ENCODE results near the gene GALNS.

Gene GALNS

DNA sequence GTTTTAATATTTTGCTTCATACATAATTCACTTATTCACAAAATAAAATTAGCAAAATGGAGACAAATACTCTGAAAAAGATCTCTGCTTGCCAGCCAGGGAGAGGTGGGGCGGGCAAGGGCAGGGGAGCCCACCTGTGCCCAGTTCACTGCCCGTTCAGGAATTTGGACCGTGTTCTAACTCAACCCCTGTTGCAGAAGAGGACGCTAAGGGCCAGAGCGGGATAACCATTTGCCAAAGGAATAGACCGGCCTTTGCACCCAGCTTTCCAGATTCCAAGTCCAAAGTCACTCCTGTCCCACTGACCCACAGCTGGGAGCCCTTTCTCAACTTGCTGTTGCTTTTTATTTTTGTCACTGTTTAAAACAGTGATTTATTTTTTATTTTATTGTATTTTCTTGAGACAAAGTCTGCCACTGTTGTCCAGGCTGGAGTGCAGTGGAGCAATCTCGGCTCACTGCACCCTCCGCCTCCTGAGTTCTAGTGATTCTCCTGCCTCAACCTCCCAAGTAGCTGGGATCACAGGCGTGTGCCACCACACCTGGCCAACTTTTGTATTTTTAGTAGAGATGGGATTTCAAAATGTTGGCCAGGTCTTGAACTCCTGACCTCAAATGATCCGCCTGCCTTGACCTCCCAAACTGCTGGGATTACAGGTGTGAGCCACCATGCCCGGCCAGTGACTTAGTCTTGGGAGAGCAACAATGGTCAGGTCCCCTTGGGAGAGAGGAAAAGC, 69.0 kb downstream of the GALNS start:
- peaks cover 0 to 14% of the 10 kb centered on the region in 2 donors for H3K27me3 ChIP-seq (ENCODE audit: control insufficient read depth in 1 of 2, insufficient read depth in 2 of 2, low read length in 2 of 2)
- H3K4me1 ChIP-seq (ENCODE audit: insufficient read depth, low read length), result peaks cover 8% of the 10 kb centered on the region
- H3K27ac ChIP-seq (ENCODE audit: low read depth, low read length), result no peak overlapping the region
- H3K9me3 ChIP-seq (ENCODE audit: low read length), result no peaks in the 10 kb centered on the region
- no peaks in the 10 kb centered on the region for H3K36me3 ChIP-seq (ENCODE audit: insufficient read depth, low read length)
- no peak overlapping the region for H3K9ac ChIP-seq (ENCODE audit: low read length)
- H3K4me3 ChIP-seq (ENCODE audit: low read depth in 1 of 2, low read length in 2 of 2), result no peak overlapping the region

DNA sequence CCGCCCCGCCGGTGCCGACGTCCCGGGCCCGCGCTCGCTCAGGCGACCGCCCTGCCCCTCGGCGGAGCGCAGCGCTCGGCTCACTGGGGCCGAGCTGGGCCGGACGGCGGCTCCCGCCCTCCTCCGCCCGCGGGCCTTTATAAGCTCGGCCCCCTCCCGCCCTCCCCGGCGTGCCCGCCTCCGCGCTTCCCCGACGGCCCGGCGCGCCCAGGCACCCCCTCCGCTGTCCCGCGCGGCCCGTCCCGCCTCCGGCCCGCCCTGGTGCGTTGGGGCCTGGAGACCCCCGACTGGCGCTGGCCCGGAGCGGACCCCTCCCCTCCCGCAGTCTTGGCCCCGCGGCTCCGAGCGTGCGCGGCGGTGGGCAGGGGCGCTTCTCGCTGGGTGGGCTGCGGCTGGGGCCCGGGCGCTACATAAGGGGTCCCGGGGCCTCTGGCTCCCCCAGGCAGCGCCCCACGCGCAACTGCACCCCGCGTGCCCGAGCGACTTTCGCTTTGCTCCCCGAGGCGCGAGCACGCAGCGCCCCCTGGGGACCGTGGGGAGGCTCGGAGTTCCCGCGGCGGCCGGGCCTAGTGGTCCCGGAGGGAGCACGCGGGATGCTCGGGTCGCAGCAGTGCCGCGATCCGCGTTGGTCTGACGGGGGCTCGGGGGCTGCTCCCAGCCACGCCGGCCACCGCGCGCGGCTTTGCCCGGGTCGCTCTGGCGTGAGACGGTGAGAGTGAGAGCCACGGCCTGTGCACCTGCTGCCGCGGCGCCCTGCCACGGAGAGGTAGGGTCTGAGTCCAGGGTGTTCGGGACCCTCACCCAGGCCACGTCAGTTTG, 71.4 kb downstream of the GALNS start, which contains the start of gene PIEZO1:
PIEZO1 (minus strand) TSS at position 115 of the 819 bp plus-strand sequence. CDS start 256 bp downstream, outside the sequence.
- Histone ChIP-seq H3K4me1 (ENCODE audit: insufficient read depth, low read length) (peaks cover 32% of the 10 kb centered on the region), H3K9me3 (ENCODE audit: low read length) (no peaks in the 10 kb centered on the region), H3K9ac (ENCODE audit: low read length) (peak within 1 kb of the TSS; percentile 96), H3K4me3 (ENCODE audit: low read depth in 1 of 2, low read length in 2 of 2) (peak within 1 kb of the TSS; percentile 56 to 87), H3K36me3 (ENCODE audit: insufficient read depth, low read length) (no peaks in the 10 kb centered on the region), H3K27ac (ENCODE audit: low read depth, low read length) (peak within 1 kb of the TSS; percentile 95), H3K27me3 (ENCODE audit: control insufficient read depth in 1 of 2, insufficient read depth in 2 of 2, low read length in 2 of 2) (no peaks in the 10 kb centered on the region)

GRCh38 chr16:88784856-88785105, 72.0 kb downstream of the GALNS start:
- Histone ChIP-seq H3K9me3 (ENCODE audit: low read length) (no peaks in the 10 kb centered on the region), H3K27me3 (ENCODE audit: control insufficient read depth in 1 of 2, insufficient read depth in 2 of 2, low read length in 2 of 2) (no peaks in the 10 kb centered on the region), H3K36me3 (ENCODE audit: insufficient read depth, low read length) (no peaks in the 10 kb centered on the region), H3K4me1 (ENCODE audit: insufficient read depth, low read length) (peaks cover 38% of the 10 kb centered on the region), H3K27ac (ENCODE audit: low read depth, low read length) (peak overlapping the region; percentile 95), H3K9ac (ENCODE audit: low read length) (no peak overlapping the region), H3K4me3 (ENCODE audit: low read depth in 1 of 2, low read length in 2 of 2) (peak overlapping the region; percentile 56 to 87)

DNA sequence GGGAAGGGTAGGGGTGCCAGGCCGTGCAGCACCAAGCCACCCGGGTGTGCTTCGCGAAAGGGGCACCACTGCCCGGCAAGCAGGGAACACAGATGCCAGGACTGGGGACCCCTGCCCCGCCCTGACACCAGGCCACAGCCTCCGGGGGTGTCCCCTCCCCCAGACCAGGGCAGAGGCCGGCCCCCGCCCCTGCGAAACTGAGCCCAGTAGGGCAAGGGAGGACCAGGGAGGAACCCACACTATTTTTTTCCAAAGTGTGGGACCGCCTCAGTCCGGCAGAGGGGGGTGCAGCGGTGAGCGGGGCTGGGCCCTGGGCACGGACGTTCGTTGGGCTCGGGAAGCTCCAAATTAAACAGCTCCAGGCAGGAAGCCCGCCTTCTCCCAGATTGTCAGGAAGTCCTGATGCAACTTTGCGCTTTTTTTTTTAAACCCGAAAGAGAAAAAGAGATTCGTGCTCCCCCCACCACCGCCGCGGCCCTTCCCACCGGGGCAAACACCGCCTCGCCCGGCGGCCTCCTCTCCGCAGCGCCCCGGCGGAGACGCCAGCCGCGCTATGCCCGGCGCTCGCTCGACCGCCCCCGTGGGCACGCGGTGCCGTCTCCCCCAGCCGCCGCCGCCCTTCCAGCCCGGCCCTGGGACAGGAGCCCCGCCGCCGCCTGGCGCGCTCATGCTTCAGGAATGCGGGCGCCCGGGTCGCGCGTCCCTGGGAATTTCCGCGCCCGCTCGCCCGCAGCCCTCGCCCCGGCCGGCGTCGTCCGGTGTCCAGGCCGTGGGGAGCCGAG, 72.5 kb downstream of the GALNS start:
- Histone ChIP-seq H3K36me3 (ENCODE audit: insufficient read depth, low read length) (no peaks in the 10 kb centered on the region), H3K4me1 (ENCODE audit: insufficient read depth, low read length) (peaks cover 43% of the 10 kb centered on the region), H3K9ac (ENCODE audit: low read length) (peak overlapping the region; percentile 96), H3K9me3 (ENCODE audit: low read length) (no peaks in the 10 kb centered on the region), H3K27me3 (ENCODE audit: control insufficient read depth in 1 of 2, insufficient read depth in 2 of 2, low read length in 2 of 2) (no peaks in the 10 kb centered on the region), H3K27ac (ENCODE audit: low read depth, low read length) (peak overlapping the region; percentile 95), H3K4me3 (ENCODE audit: low read depth in 1 of 2, low read length in 2 of 2) (peak overlapping the region; percentile 56 to 87)

DNA sequence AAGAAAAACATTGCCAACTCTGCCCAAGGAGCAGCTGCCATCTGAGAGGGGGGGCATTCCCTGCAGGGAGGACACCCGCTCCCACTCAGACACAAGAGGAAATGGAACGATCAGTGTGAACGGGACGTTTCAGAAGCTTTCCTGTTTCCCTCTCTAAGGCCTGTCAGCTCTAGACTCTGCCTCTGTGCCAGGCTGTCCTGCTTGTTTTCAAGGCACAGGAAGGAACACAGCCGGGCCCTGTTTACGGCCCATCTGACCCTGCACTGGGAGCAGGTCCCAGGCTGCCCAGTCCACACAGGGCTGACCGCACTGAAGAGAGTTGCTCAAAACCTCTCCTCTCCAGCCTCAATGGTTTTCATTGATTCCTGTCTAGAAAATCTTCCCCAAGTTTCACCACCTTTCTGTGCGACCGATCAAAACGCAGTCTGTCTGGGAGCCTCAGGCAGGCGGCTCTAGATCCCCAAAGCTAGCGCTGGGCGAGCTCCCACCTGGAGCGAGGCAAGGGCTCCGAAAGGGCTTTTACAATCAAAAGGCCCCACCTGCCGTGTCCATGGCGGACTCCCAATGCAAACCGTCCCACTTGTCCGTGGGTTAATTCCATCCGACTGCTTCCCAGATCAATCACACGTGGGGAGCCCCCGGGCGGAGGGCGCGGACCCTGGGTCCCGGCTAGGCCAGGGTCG, 73.2 kb downstream of the GALNS start:
- Histone ChIP-seq H3K4me1 (ENCODE audit: insufficient read depth, low read length) (peaks cover 50% of the 10 kb centered on the region), H3K9me3 (ENCODE audit: low read length) (no peaks in the 10 kb centered on the region), H3K27ac (ENCODE audit: low read depth, low read length) (peak overlapping the region; percentile 95), H3K27me3 (ENCODE audit: control insufficient read depth in 1 of 2, insufficient read depth in 2 of 2, low read length in 2 of 2) (no peaks in the 10 kb centered on the region), H3K4me3 (ENCODE audit: low read depth in 1 of 2, low read length in 2 of 2) (peak overlapping the region; percentile 56 to 87), H3K9ac (ENCODE audit: low read length) (peak overlapping the region; percentile 96), H3K36me3 (ENCODE audit: insufficient read depth, low read length) (no peaks in the 10 kb centered on the region)

DNA sequence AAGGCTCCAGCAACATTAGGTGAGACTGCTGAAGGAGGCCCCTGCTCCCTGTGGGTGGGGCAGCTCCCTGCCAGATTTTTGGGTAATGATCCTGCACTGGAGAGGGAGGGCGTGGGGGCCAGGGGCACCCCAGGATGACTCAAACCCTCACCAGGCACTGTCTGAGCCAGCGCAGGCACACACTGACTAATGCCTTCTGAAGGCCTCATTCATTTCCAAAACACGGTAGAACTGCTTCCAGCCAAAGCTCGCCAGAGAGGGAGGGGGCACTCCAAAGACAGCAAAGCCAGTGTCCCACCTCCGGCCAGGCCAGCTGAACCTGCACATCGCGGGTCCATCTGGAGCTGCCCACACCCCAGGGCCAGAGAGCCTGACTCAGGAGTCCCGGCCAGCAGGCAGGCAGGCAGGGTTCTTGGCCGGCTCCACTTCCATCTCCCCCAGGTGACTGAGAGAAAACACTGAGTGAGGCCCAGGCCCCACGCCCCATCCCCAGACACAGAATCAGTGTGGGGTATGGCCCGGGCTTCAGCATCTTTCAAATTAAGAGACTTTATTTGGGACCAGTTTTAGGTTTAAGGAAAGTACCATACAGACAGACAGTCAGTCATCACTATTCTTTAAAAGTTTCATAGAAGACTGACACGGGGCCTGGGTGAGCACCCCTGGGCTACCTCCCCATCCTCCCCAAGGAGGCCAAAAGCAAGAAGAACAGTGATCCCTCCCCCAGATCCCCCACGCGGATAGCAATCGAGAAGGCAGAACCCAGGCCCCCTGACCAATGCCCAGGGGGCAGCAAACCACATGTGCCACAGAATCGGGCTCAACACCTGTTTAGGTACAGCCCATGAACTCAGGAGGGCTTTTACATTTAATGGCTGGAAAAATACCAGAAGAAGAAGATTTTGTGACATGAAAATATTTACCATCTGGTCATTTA, 74.0 kb downstream of the GALNS start:
- Histone ChIP-seq H3K4me1 (ENCODE audit: insufficient read depth, low read length) (peaks cover 58% of the 10 kb centered on the region), H3K36me3 (ENCODE audit: insufficient read depth, low read length) (no peaks in the 10 kb centered on the region), H3K9ac (ENCODE audit: low read length) (peak overlapping the region; percentile 96), H3K27ac (ENCODE audit: low read depth, low read length) (peak overlapping the region; percentile 95), H3K27me3 (ENCODE audit: control insufficient read depth in 1 of 2, insufficient read depth in 2 of 2, low read length in 2 of 2) (no peaks in the 10 kb centered on the region), H3K4me3 (ENCODE audit: low read depth in 1 of 2, low read length in 2 of 2) (peak overlapping the region; percentile 56 to 87), H3K9me3 (ENCODE audit: low read length) (no peaks in the 10 kb centered on the region)

- H3K9me3 ChIP-seq (ENCODE audit: low read length), result no peaks in the 10 kb centered on the region
- H3K4me1 ChIP-seq (ENCODE audit: insufficient read depth, low read length), result peaks cover 71% of the 10 kb centered on the region
- H3K9ac ChIP-seq (ENCODE audit: low read length), result no peak overlapping the region
- no peaks in the 10 kb centered on the region for H3K36me3 ChIP-seq (ENCODE audit: insufficient read depth, low read length)
- H3K27me3 ChIP-seq (ENCODE audit: control insufficient read depth in 1 of 2, insufficient read depth in 2 of 2, low read length in 2 of 2), result no peaks in the 10 kb centered on the region
- peak overlapping the region; percentile 95 for H3K27ac ChIP-seq (ENCODE audit: low read depth, low read length)
- peak overlapping the region in 1 of 2 donors; percentile 87 for H3K4me3 ChIP-seq (ENCODE audit: low read depth in 1 of 2, low read length in 2 of 2)
Measured at GRCh38 chr16:88781140-88782077, 75.3 kb downstream of the GALNS start.

- Histone ChIP-seq H3K36me3 (ENCODE audit: insufficient read depth, low read length) (no peaks in the 10 kb centered on the region), H3K27me3 (ENCODE audit: control insufficient read depth in 1 of 2, insufficient read depth in 2 of 2, low read length in 2 of 2) (no peaks in the 10 kb centered on the region), H3K27ac (ENCODE audit: low read depth, low read length) (peak overlapping the region; percentile 62), H3K4me3 (ENCODE audit: low read depth in 1 of 2, low read length in 2 of 2) (no peak overlapping the region), H3K4me1 (ENCODE audit: insufficient read depth, low read length) (peaks cover 80% of the 10 kb centered on the region), H3K9me3 (ENCODE audit: low read length) (no peaks in the 10 kb centered on the region), H3K9ac (ENCODE audit: low read length) (peak overlapping the region; percentile 45)
Measured at GRCh38 chr16:88780142-88781062, 76.3 kb downstream of the GALNS start.

All from muscle layer of colon (tissue), 2 donors.